Hepatocyte (in vitro differentiated cells): Measurements from ENCODE around the gene FAM9C.

Source experiments
- CTCF ChIP-seq: fragments of 200-600 bp; sonication (generic); IDR thresholded peaks from 2 replicates; pipeline ENCODE4 v1.5.1; 2016; ENCODE audit warnings: antibody characterized with exemption, mild to moderate bottlenecking; ENCODE audit not compliant: poor library complexity
- EZH2 ChIP-seq: fragments of 200-600 bp; sonication (generic); IDR thresholded peaks from 2 replicates; pipeline ENCODE4 v1.6.1; 2016; ENCODE audit warnings: antibody characterized with exemption, mild to moderate bottlenecking, borderline replicate concordance
- EZH2phosphoT487 ChIP-seq: fragments of 200-600 bp; sonication (generic); IDR thresholded peaks from one replicate; pipeline ENCODE4 v1.6.1; 2018; ENCODE audit warnings: antibody characterized with exemption, mild to moderate bottlenecking, low read depth, moderate library complexity; ENCODE audit not compliant: unreplicated experiment, severe bottlenecking

DNA sequence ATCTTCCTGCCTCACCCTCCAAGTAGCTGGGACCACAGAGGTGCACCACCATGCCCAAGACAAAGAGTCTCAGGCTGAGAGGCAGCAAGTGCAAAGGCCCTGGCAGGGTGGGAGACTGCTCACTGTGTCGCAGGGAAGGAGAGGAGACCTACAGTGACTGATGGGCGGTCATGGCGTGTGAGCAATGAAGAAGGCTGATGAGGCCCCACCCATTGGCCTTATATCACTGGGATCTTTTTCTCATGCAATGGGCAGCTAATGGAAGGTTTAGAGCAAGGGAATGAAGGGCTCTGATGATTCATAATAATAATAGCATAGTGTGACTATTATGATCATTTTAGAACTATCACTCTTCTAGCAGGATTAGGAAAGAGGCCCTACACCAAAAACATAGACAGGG, 20.9 kb downstream of the FAM9C start:
- TF ChIP-seq CTCF, result no peak
- TF ChIP-seq EZH2, result no peak
- no peak for TF ChIP-seq EZH2phosphoT487
